IMR-90 (cell line): ENCODE measurements around the gene HDAC3.

Experiments used
- CHD1 ChIP-seq: IDR thresholded peaks from 2 replicates; pipeline ENCODE4 v1.6.1; 2012; ENCODE audit warnings: low read depth, low read length, improper control_type of control experiment
- CTCF ChIP-seq: conservative IDR thresholded peaks from 2 replicates; pipeline ENCODE4 v1.5.1; 2012; ENCODE audit warnings: mild to moderate bottlenecking, low read depth, low read length, improper control_type of control experiment
- MAZ ChIP-seq: IDR thresholded peaks from 2 replicates; pipeline ENCODE4 v1.6.1; 2012; ENCODE audit warnings: low read depth, mild to moderate bottlenecking, low read length, improper control_type of control experiment, moderate library complexity, borderline replicate concordance
- POLR2A ChIP-seq: IDR thresholded peaks from 2 replicates; pipeline ENCODE4 v1.6.1; 2012; ENCODE audit warnings: mild to moderate bottlenecking, low read depth, low read length
- RCOR1 ChIP-seq: IDR thresholded peaks from 2 replicates; pipeline ENCODE4 v1.6.1; 2012; ENCODE audit warnings: mild to moderate bottlenecking, low read length, improper control_type of control experiment; ENCODE audit not compliant: insufficient replicate concordance
- RFX5 ChIP-seq: IDR thresholded peaks from 2 replicates; pipeline ENCODE4 v1.8.0; 2012; ENCODE audit warnings: low read depth, mild to moderate bottlenecking, low read length, moderate library complexity
- SMC3 ChIP-seq: fragments of 150-350 bp; IDR thresholded peaks from 2 replicates; pipeline ENCODE4 v1.6.1; 2016; ENCODE audit warnings: low read depth, mild to moderate bottlenecking, antibody characterized with exemption, low read length, moderate library complexity

DNA sequence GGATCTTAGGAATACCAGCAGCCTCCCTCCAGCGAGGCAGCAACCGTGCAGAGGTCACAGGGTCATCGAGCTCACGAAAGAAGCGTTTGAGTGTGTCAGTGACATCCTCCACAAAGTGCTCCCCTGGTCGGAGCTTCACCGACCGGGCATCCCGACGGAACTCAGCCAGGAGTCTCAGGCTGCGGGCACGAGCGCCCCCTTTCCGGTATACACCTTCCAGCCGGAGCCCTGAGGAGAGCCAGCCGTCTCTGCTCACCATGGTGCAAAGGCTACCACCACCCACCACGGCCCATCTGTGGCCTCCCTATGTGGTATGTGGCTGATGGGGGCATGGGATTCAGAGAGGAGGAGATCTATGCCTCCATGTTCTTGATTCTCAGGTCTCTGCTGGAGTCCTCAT is 25.4 kb upstream of the HDAC3 start:
- no peak for TF ChIP-seq CTCF
- TF ChIP-seq MAZ, result no peak
- TF ChIP-seq RFX5, result no peak
- TF ChIP-seq POLR2A, result no peak
- TF ChIP-seq SMC3, result no peak
- TF ChIP-seq RCOR1, result no peak
- TF ChIP-seq CHD1, result no peak
